ACC112 (cell line): ENCODE measurements around the gene CHST13.

Source experiments
- H2AFZ ChIP-seq: fragments of 200-600 bp; sonication (generic); one replicate; pipeline ENCODE4 v1.6.0; 2017; ENCODE audit warnings: antibody characterized with exemption, low read length; ENCODE audit not compliant: unreplicated experiment
- H3K27ac ChIP-seq: fragments of 200-600 bp; sonication (generic); 2 replicates; pipeline ENCODE4 v1.5.1; 2014; ENCODE audit warnings: low read depth, mild to moderate bottlenecking, antibody characterized with exemption, low read length, moderate library complexity
- H3K27me3 ChIP-seq: fragments of 200-600 bp; sonication (generic); 2 replicates; pipeline ENCODE4 v1.6.1; 2014; ENCODE audit warnings: mild to moderate bottlenecking, antibody characterized with exemption, low read length, moderate library complexity, mixed read lengths; ENCODE audit not compliant: insufficient read depth
- H3K36me3 ChIP-seq: fragments of 200-600 bp; sonication (generic); 2 replicates; pipeline ENCODE4 v1.6.1; 2016; ENCODE audit warnings: mild to moderate bottlenecking, antibody characterized with exemption, low read length, moderate library complexity, mixed read lengths; ENCODE audit not compliant: insufficient read depth
- H3K4me1 ChIP-seq: fragments of 200-600 bp; sonication (generic); one replicate; pipeline ENCODE4 v1.6.1; 2016; ENCODE audit warnings: low read length, mixed read lengths; ENCODE audit not compliant: insufficient read depth, unreplicated experiment, control insufficient read depth
- H3K4me3 ChIP-seq: fragments of 200-600 bp; sonication (generic); 2 replicates; pipeline ENCODE4 v1.5.1; 2014; ENCODE audit warnings: mild to moderate bottlenecking, low read depth, low read length
- H3K79me2 ChIP-seq: fragments of 200-600 bp; sonication (generic); one replicate; pipeline ENCODE4 v1.6.0; 2016; ENCODE audit warnings: low read length; ENCODE audit not compliant: control insufficient read depth, unreplicated experiment, insufficient read depth

CHST13 gene

DNA sequence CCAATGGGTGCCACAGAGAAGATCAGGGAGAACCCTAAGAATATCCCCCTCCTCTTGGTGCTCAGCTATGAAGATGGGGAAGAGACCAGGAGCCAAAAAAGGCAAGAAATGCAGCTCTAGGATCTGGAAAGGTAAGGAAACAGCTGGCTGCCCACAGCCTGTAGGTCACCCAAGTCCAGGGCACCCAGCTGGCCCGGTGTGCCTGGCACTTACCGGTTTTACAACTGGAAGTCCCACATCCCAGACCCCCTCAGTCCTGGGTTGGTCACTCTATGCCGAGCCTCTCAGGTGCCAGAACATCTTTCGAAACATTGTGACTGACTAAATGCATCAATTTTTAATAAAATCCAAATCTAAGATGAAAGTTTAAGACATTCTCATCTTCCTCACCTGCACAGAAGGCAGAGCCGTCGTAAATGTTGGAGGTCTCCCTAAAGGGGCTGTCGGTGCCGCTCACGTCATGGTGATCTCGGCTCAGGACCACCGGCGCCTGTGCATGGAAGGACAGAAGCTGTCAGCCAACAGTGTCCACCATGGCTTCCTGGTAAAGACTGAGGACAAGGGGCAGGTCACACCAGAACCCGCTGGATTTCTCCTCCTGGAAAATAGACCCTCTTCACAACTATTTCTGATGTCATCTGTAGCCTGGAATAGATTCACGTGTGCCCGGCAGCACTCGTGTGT, 34.9 kb upstream of the CHST13 start:
- H3K36me3 ChIP-seq = no peaks in the 10 kb centered on the region
- no peaks in the 10 kb centered on the region for H3K79me2 ChIP-seq
- no peak overlapping the region for H3K4me3 ChIP-seq
- H2AFZ ChIP-seq = no peak overlapping the region
- H3K27ac ChIP-seq = no peak overlapping the region
- H3K4me1 ChIP-seq = peaks cover 9% of the 10 kb centered on the region
- no peaks in the 10 kb centered on the region; the same call in 1 of the 2 replicates for H3K27me3 ChIP-seq

DNA sequence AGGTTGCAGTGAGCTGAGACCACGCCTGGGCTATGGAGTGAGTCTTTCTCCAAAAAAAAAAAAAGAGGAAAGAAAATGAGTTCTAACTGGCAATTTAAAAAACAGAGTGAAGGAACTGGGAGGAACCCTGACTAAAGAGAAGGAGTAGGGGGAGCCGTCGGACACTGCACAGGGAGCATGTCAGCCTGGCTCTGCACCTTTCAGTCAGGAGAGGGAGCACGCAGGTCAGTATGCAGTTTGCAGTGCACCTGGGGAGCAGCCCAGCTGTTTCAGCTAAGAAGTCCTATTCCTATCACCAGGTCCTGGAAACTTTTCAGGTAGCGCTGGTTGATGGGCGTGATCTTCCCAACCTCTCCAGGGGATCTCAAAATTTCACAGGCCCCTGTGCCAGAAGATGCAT, 33.3 kb upstream of the CHST13 start:
- H3K36me3 ChIP-seq = no peaks in the 10 kb centered on the region
- no peak overlapping the region for H2AFZ ChIP-seq
- H3K4me3 ChIP-seq = no peak overlapping the region
- no peaks in the 10 kb centered on the region; the same call in 1 of the 2 replicates for H3K27me3 ChIP-seq
- no peak overlapping the region for H3K27ac ChIP-seq
- no peaks in the 10 kb centered on the region for H3K79me2 ChIP-seq
- H3K4me1 ChIP-seq = peaks cover 9% of the 10 kb centered on the region

GRCh38 chr3:126491221-126492013, 32.5 kb upstream of the CHST13 start:
- Histone ChIP-seq H3K27me3 (no peaks in the 10 kb centered on the region; the same call in 1 of the 2 replicates), H3K27ac (no peak overlapping the region), H2AFZ (no peak overlapping the region), H3K4me3 (no peak overlapping the region), H3K36me3 (no peaks in the 10 kb centered on the region), H3K79me2 (no peaks in the 10 kb centered on the region), H3K4me1 (peaks cover 9% of the 10 kb centered on the region)

DNA sequence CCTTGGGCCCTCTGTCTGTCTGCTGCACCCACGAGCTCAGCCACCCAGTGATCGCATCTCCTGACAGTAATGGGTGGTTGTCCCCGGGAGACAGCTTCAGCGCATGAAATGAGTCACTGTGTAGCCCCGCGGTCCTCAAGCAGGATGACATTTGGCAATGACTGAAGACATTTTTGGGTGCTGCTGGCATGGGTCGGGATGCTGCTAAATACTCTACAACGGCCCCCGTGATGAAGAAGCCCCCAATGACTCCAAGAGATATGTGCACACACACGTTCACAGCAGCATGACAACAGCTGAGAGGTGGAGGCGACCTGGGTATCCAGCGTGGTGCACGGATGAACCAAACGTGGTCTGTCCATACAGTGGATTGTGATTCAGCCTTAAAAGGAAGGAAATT, 30.9 kb upstream of the CHST13 start:
- Histone ChIP-seq H3K79me2 (no peaks in the 10 kb centered on the region), H3K4me1 (no peaks in the 10 kb centered on the region), H3K36me3 (no peaks in the 10 kb centered on the region), H3K4me3 (no peak overlapping the region), H2AFZ (no peak overlapping the region), H3K27me3 (no peaks in the 10 kb centered on the region; the same call in 1 of the 2 replicates), H3K27ac (no peak overlapping the region)

- H3K27me3 ChIP-seq = no peaks in the 10 kb centered on the region; the same call in 1 of the 2 replicates
- H3K79me2 ChIP-seq = no peaks in the 10 kb centered on the region
- no peaks in the 10 kb centered on the region for H3K36me3 ChIP-seq
- no peak overlapping the region for H2AFZ ChIP-seq
- H3K4me1 ChIP-seq = no peaks in the 10 kb centered on the region
- no peak overlapping the region for H3K27ac ChIP-seq
- no peak overlapping the region for H3K4me3 ChIP-seq
Measured at GRCh38 chr3:126493739-126494138, 30.2 kb upstream of the CHST13 start.

DNA sequence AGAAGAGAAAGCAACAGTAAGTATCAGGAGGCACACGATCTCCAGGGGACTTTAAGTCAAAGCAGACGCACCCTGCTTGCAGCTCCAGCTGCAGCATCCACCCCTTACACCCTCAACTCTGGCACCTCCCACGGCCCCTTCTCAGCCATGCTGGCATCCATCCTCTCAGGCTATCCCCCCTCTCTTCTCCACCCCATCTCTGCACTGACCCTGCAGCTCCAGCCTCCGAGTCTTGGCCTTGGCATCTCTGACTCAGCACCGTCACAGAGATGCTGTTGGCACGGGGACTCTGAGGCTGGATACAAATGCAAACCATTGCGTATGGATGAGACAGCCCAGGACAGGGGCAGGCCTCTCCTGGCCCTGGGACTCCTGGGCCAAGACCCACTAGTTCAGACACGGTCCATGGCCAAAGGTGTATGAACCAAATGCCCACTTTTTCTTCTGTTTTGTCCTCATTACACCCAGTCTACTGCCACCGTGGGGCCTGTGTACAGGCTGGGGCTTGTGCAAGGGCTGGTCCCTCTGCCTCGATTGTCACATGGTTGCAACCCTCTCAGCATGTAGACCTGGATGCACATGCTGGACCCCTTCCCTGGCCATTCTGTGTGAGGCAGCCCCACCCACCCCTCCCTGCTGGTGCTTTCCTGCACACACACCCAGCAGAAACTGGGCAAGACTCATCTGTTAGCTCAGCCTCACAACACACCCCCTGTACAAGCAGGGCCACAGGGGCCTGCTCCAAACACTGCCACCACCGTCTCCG, 29.6 kb upstream of the CHST13 start:
- Histone ChIP-seq H3K27ac (no peak overlapping the region), H3K36me3 (no peaks in the 10 kb centered on the region), H3K27me3 (no peaks in the 10 kb centered on the region; the same call in 1 of the 2 replicates), H2AFZ (no peak overlapping the region), H3K4me1 (no peaks in the 10 kb centered on the region), H3K79me2 (no peaks in the 10 kb centered on the region), H3K4me3 (no peak overlapping the region)

DNA sequence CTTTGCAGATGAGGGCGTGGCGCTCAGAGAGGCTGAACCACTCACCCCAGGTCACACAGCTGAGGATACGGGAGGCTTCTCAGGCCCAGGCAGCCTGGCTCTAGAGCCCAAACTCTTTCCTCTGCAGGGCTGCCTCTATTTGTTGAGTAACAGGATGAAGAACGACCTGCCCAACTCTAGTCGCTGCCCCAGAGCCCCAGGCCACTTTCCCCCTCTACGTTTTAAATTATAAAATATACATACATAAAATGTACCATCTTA, 29.1 kb upstream of the CHST13 start:
- H3K27ac ChIP-seq = no peak overlapping the region

DNA sequence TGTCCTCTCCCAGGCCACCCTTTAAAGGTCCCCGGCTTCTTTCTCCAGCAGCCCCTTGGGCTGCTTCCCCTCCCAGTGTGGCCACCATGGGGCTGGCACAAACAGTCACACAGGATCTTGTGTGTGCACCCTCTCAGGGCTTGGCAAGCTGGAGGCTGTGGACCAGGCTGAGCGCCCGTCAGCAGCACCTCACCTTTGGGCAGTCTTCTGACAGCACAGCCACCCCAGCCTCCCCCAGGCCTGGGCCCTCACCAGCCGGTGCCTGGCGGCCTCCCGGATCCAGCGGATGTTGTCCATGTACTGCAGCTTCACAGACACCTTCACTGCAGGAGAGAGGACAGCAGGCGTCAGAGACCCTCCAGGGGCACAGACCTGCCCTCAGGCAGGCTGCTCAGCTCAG, 28.2 kb upstream of the CHST13 start:
- Histone ChIP-seq H3K4me1 (no peaks in the 10 kb centered on the region), H2AFZ (no peak overlapping the region), H3K36me3 (no peaks in the 10 kb centered on the region), H3K27me3 (no peaks in the 10 kb centered on the region), H3K79me2 (no peaks in the 10 kb centered on the region), H3K4me3 (no peak overlapping the region), H3K27ac (no peak overlapping the region)

More for the DNA sequence above, 29.1 kb upstream of the CHST13 start:
- Histone ChIP-seq H3K4me3 (no peak overlapping the region), H2AFZ (no peak overlapping the region), H3K27me3 (no peaks in the 10 kb centered on the region; the same call in 1 of the 2 replicates), H3K36me3 (no peaks in the 10 kb centered on the region), H3K4me1 (no peaks in the 10 kb centered on the region), H3K79me2 (no peaks in the 10 kb centered on the region)

DNA sequence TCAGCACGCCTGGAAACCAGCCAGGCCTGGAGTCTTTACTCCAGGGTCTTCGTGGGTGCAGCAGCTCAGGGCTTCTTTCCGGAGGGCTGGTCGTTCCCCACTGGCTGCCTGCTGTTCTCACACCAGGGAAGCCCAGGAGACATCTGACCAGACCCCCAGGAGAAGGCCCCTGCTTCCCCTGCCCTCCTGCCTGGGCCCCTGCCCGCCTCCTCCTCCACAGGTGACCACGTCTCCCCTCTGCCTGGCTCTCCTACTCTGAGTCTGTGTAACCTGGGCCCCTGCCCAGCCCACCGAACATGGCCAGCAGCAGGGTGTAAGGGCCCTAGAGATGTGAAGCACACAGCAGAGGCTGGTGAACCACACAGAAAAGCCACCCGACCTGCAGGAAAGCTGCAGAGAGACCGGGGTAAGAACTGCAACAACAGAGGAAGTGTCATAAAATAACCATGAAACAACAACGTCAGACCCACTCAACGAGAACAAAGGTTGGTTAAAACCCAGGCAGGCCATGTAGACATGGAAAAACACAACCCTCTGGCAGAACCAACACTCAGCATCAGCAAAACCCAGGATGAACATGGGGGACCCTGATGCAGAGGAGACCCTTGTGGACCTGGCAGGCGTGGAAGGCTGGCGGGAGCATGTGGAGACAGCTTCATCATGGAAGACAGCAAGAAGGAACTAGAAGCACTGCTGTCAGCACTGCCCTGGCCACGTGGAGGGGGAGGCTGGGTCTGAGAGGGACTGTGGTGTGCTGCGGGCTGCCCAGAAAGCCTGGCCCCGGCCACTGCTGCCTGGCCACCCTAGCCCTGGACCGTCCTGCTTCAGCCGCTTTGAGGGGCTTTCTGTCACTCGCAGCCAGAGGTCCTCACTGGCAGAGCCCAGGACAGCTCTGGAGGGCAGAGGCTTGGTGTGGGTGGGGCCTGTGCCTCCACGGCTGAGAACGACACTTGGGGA, 26.8 kb upstream of the CHST13 start:
- no peak overlapping the region for H2AFZ ChIP-seq
- no peak overlapping the region for H3K27ac ChIP-seq

DNA sequence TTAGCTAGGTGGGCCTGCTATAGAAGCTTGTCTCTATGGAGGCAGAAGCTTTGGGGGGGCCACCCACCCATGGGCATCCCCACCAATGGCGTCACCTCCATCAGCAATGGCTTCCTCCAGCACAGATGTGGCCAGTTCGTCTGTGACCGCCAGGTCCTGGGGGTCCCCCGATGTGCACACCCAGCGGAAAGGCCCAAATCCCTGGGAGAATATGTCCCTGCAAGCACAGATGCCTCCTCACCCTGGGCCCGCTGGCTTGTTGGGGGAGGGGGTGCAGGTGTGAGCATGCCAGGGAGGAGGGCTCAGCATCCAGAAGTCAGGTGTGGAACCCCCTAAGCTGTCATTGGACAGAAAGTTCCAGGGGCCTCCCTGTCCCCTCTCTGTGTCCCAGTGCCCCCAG, 26.0 kb upstream of the CHST13 start:
- Histone ChIP-seq H3K79me2 (no peaks in the 10 kb centered on the region), H3K27me3 (no peaks in the 10 kb centered on the region; the same call in 1 of the 2 replicates), H3K4me1 (no peaks in the 10 kb centered on the region), H3K4me3 (no peak overlapping the region), H3K36me3 (no peaks in the 10 kb centered on the region), H2AFZ (no peak overlapping the region), H3K27ac (no peak overlapping the region)

More for the DNA sequence above, 26.8 kb upstream of the CHST13 start:
- Histone ChIP-seq H3K36me3 (no peaks in the 10 kb centered on the region), H3K4me3 (no peak overlapping the region), H3K27me3 (no peaks in the 10 kb centered on the region), H3K79me2 (no peaks in the 10 kb centered on the region), H3K4me1 (no peaks in the 10 kb centered on the region)
